Right cardiac atrium (tissue), 5 donors: ENCODE results near the gene UBTF. TPM values are rescaled to one million over a fixed set of nuclear protein-coding genes. Genes with fewer than 3 reads are reported as not detected.

ENCODE experiments used
- ATAC-seq, 2 donors: fragments of 200-7000 bp; cut with Tn5 transposase; one replicate each; pipeline versions ENCODE4 v1.8.0 to v1.9.1; 2020; ENCODE audit warnings: moderate library complexity in 2 of 2, mild to moderate bottlenecking in 1 of 2
- DNase-seq, 3 donors: peaks; one replicate each; pipeline ENCODE4 v3.0.0-alpha.2; 2020
- H3K27ac ChIP-seq: one replicate; pipeline ENCODE4 v1.5.1; 2013; ENCODE audit warnings: mild to moderate bottlenecking, low read length, control low read depth, moderate library complexity
- H3K27me3 ChIP-seq: one replicate; pipeline ENCODE4 v1.6.1; 2013; ENCODE audit not compliant: control insufficient read depth, insufficient read depth
- H3K4me1 ChIP-seq: one replicate; pipeline ENCODE4 v1.6.1; 2013; ENCODE audit warnings: low read length; ENCODE audit not compliant: control insufficient read depth, insufficient read depth
- H3K4me3 ChIP-seq: one replicate; pipeline ENCODE4 v1.5.1; 2013; ENCODE audit warnings: low read length, control low read depth
- H3K9me3 ChIP-seq: one replicate; pipeline ENCODE4 v1.6.1; 2013; ENCODE audit warnings: low read length; ENCODE audit not compliant: control insufficient read depth
- WGBS: extraction: QIAGEN DNeasy Blood & Tissue Kit; methylation state at CpG from one replicate; pipeline ENCODE4 v1.1.7; 2013; 5-methylcytosine and 5-hydroxymethylcytosine counted together
- intact Hi-C, 4 donors: fragments of 100-400 bp; cut with DNase I; formaldehyde crosslinking; loops; one replicate each; pipeline versions ENCODE4 v1.11.0 to v1.14.0; 2022 to 2023
- polyA plus RNA-seq: library from polyadenylated mRNA; stranded (reverse); fragments of 200-250 nt; gene quantifications from one replicate; pipeline ENCODE4 v1.2.3, GENCODE V29; 2013
- total RNA-seq, 4 donors: library from RNA; stranded (reverse); fragmentation: NEBNext Ultra II Directional; extraction: Animal tissue kit (Norgen Biotek cat#: 25700); gene quantifications; one replicate each; pipeline ENCODE4 v1.2.1, GENCODE V29; 2021
- donor health status: healthy with polysubstance abuse.
- donor health status: DM: no; HTN: yes; CAD: no.
- donor health status: DM: no; HTN: no; CAD: no.
- donor health status: DM: no; HTN: yes; CAD: no; lungs with severe emphysema.
- donor health status: DM: yes; HTN: yes; CAD: no.

Gene UBTF
- total and polyA plus RNA-seq, 5 donors, result 36.7 to 63.4 (median 54.3) TPM

- Histone ChIP-seq H3K4me1 (peaks cover 9% of the 10 kb centered on the region), H3K27me3 (no peaks in the 10 kb centered on the region), H3K4me3 (no peak overlapping the region), H3K27ac (no peak overlapping the region), H3K9me3 (no peaks in the 10 kb centered on the region)
- ATAC-seq (no peak), DNase-seq (peak in 1 of 3 donors; percentile 68)
- WGBS, result 87% methylated on average over 15 of the region's 15 CpGs
- intact Hi-C loops, result loop anchor here in 3 of 4 donors (5.0 to 10.0 kb wide), 3 partner anchors 114 to 301 kb away; no protein-coding TSS in a partner anchor
Measured at GRCh38 chr17:44213403-44214229, 5.9 kb downstream of the UBTF start.

- no peaks in the 10 kb centered on the region for H3K9me3 ChIP-seq
- WGBS, result 65% methylated on average over 31 of the region's 31 CpGs
- peaks cover 5% of the 10 kb centered on the region for H3K4me1 ChIP-seq
- intact Hi-C loops, result loop anchor here in 3 of 4 donors (5.0 to 10.0 kb wide), 3 partner anchors 115 to 302 kb away; no protein-coding TSS in a partner anchor
- no peak overlapping the region for H3K27ac ChIP-seq
- DNase-seq, result peak in 1 of 3 donors; percentile 57
- no peak overlapping the region for H3K4me3 ChIP-seq
- ATAC-seq, result peak in 1 of 2 donors; percentile 3
- H3K27me3 ChIP-seq, result no peaks in the 10 kb centered on the region
Measured at GRCh38 chr17:44212507-44213402, 6.7 kb downstream of the UBTF start.

- Histone ChIP-seq H3K9me3 (no peaks in the 10 kb centered on the region), H3K4me1 (no peaks in the 10 kb centered on the region), H3K4me3 (no peak overlapping the region), H3K27me3 (no peaks in the 10 kb centered on the region), H3K27ac (no peak overlapping the region)
- intact Hi-C loops, result loop anchor here in 3 of 4 donors (2.0 to 10.0 kb wide), 4 partner anchors 113 to 303 kb away; partner anchors contain the start of gene SLC25A39 (in 1 of the 3)
- ATAC-seq, result no peak
- DNase-seq, result peak in 2 of 3 donors; percentile 45 to 59
- 89% methylated on average over 30 of the region's 30 CpGs for WGBS
Measured at GRCh38 chr17:44211281-44212265, 7.9 kb downstream of the UBTF start.

- Histone ChIP-seq H3K27me3 (no peaks in the 10 kb centered on the region), H3K4me3 (no peak overlapping the region), H3K27ac (no peak overlapping the region), H3K4me1 (no peaks in the 10 kb centered on the region), H3K9me3 (no peaks in the 10 kb centered on the region)
- ATAC-seq, result peak; percentile 87 to 93
- peak; percentile 88 to 96 (median 95) for DNase-seq
- intact Hi-C loops, result loop anchor here in 3 of 4 donors (2.0 to 10.0 kb wide), 4 partner anchors 114 to 304 kb away; partner anchors contain the start of gene SLC25A39 (in 1 of the 3)
- 29% methylated on average over 64 of the region's 64 CpGs for WGBS
Measured at GRCh38 chr17:44210342-44211192, 8.9 kb downstream of the UBTF start.

- intact Hi-C loops, result loop anchor here in 3 of 4 donors (2.0 to 10.0 kb wide), 4 partner anchors 115 to 305 kb away; partner anchors contain the start of gene SLC25A39 (in 1 of the 3)
- H3K9me3 ChIP-seq, result no peaks in the 10 kb centered on the region
- H3K27me3 ChIP-seq, result no peaks in the 10 kb centered on the region
- H3K4me3 ChIP-seq, result no peak overlapping the region
- no peaks in the 10 kb centered on the region for H3K4me1 ChIP-seq
- ATAC-seq, result no peak
- no peak for DNase-seq
- no peak overlapping the region for H3K27ac ChIP-seq
- 72% methylated on average over 11 of the region's 11 CpGs for WGBS
Measured at GRCh38 chr17:44209786-44210341, 9.6 kb downstream of the UBTF start.

- ATAC-seq, result no peak
- Histone ChIP-seq H3K27me3 (no peaks in the 10 kb centered on the region), H3K4me3 (no peak overlapping the region), H3K27ac (no peak overlapping the region), H3K4me1 (no peaks in the 10 kb centered on the region), H3K9me3 (no peaks in the 10 kb centered on the region)
- intact Hi-C loops, result no loop called here
- 83% methylated on average over 5 of the region's 5 CpGs for WGBS
- DNase-seq, result no peak
Measured at GRCh38 chr17:44207743-44208142, 11.7 kb downstream of the UBTF start.

GRCh38 chr17:44207319-44207718 is 12.2 kb downstream of the UBTF start:
- Histone ChIP-seq H3K4me3 (no peak overlapping the region), H3K27ac (no peak overlapping the region), H3K27me3 (no peaks in the 10 kb centered on the region), H3K4me1 (no peaks in the 10 kb centered on the region), H3K9me3 (no peaks in the 10 kb centered on the region)
- 84% methylated on average over 17 of the region's 17 CpGs for WGBS
- intact Hi-C loops, result no loop called here
- no peak for ATAC-seq
- no peak for DNase-seq

GRCh38 chr17:44206825-44207155 is 12.7 kb downstream of the UBTF start:
- no peaks in the 10 kb centered on the region for H3K27me3 ChIP-seq
- no peaks in the 10 kb centered on the region for H3K4me1 ChIP-seq
- no peak overlapping the region for H3K27ac ChIP-seq
- no peak overlapping the region for H3K4me3 ChIP-seq
- peak in 1 of 3 donors; percentile 50 for DNase-seq
- no peak for ATAC-seq
- no peaks in the 10 kb centered on the region for H3K9me3 ChIP-seq
- WGBS, result 84% methylated on average over 6 of the region's 6 CpGs
- intact Hi-C loops, result no loop called here
